ENCODE data around the gene FAM135A.
A peak's percentile ranks its signal among the peaks of the same experiment; 100 is the strongest.
"Not testable (repeated sequence)": the region's sequence is repeated elsewhere in the genome, so short reads cannot be mapped to it uniquely, and the experiment has no call there.

The FAM135A gene

GRCh38 chr6:70396796-70397729 lies 16.2 kb upstream of the FAM135A start:
- DNase-seq, result no peak

GRCh38 chr6:70398783-70399728 lies 14.3 kb upstream of the FAM135A start:
- peak in 1 of 2 experiments; percentile 10 for DNase-seq

DNA sequence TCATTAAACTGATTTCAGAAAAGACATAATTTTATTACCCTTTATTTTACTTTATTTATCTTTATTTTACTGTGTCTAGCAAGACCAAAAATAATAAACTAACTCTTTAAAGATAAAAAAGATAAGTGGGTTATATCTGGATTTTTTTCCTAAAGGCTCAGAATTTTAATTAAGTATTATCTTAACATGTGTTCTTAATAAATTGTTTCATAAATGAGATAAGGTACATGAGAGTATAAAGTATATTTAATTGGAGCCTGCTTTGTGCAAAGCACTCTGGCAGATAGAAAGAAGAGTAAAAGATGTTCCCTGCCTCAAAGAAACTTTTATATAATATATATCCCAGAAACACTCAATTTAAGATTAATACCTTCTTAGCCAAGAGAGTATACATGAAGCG lies 8.7 kb upstream of the FAM135A start:
- no peak for DNase-seq

- DNase-seq, result no peak
Measured at GRCh38 chr6:70409216-70409615, 4.1 kb upstream of the FAM135A start.

GRCh38 chr6:70411542-70412251 lies 1.6 kb upstream of the FAM135A start:
- no peak for DNase-seq

DNA sequence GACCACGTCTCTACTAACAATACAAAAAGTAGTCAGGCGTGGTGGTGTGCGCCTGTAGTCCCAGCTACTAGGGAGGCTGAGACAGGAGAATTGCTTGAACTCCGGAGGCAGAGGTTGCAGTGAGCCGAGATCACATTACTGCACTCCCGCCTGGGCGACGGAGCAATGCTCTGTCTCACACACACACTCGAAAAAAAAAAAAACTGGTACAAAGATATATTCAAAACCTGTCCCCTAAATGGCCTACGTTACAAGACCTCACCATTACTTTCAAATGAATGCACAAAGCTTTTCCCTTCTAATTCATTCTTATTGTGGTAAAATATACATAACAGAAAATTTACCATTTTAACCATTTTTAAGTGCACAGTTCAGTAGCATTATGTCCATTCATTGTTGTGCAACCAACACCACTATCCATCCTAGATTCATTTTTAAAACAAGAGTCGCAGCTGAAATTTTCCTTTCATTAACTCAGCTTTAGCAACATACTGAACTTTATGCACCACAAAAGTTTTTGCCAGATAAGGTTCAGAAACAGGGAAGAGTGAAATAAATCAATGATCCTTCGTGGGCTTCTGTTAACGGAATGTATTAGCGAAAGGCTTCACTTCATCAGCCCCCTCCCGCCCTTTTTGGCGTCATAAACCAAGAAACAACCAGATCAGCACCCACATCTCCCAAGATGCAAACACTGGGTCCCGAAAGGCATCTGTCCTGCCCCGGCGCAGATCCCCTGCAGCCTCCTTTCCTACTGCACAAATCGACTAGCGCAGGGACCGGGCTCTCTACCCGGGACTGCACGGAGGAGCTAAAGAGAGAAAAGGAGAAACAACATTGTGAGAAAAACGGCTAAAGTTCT lies 825 bp upstream of the FAM135A start:
- no peak for DNase-seq

GRCh38 chr6:70413992-70414494 lies 735 bp downstream of the FAM135A start:
- DNase-seq, result no peak

DNA sequence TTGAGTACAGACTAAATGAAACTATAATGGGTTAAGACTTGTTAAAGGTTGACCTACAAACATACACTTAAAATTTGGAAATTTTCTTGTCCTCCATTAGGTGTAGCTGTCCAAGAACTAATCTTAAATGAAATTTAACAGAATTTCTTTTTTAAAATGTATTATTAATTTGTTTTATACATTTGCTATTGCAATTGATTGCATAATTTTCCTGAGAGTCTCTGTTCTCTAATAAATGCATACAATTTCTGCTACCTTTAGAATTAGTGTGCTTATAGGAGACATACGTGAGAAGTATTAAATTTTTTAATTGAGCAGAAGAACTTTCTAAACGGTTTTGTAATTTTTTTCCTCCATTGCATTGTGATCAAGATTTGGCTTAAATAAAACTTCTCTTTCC lies 1.5 kb downstream of the FAM135A start:
- no peak for DNase-seq

DNA sequence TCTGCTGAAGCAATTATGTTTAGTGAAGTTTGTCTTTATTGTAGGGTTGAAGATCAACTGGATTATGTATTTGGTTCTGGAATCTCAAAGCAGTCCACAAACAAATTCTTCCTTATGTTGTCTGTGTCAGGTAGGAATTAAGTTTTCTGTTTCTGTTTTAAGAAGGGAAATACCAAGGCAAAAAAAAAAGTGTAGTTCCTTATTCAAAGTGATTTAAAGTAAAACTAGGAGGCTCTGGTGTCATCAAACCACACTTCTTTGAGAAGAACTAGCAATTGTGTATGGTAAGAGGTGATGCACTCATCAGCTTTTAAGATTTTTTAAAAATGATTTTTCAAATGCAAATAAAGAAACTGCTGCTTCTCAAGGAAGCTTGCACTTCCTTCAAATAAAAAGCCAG lies 1.9 kb downstream of the FAM135A start:
- DNase-seq, result no peak

DNA sequence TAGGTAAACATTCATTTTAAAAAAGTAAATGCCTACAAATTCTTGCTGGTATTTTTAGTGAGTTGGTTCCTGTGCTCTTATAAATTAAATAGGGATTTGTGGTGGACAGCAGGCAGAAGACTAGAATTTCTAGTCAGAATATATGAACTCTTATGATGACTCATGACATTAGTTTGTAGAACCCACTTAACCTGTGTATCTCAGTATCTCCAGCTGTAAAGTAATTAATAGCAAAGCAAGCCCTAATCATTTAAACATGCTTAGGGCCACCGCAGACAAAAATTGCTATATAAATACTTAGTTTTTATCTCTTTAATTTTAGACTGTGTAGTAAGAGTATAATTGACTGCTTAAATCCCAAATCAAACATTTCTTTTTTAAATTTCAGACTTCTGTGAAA lies 2.4 kb downstream of the FAM135A start:
- DNase-seq, result no peak

DNA sequence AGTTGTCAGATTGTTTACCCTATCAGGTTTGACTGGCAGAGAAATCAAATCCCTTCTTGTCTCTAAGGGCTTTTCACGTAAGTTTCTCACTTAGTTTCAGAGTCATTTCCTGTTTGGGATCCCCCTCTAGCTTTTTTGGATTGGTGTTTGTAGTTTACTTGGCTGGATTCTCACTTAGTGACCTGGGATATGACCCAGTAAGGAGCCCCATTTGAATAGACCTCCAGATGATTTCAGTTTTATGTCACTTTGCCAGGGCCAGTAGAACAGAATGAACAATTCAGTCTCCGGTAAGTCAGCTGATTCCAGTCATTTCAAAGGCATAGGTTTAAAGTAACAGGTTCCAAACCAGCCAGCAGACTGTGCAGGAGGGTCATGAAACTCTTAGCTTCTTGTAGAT lies 8.2 kb downstream of the FAM135A start:
- no peak for DNase-seq

- no peak for DNase-seq
Measured at GRCh38 chr6:70423189-70424134, 10.2 kb downstream of the FAM135A start.

- no peak for DNase-seq
Measured at GRCh38 chr6:70424291-70424690, 11.0 kb downstream of the FAM135A start.

- DNase-seq, result no peak
Measured at GRCh38 chr6:70436320-70436719, 23.0 kb downstream of the FAM135A start.

- no peak for DNase-seq
Measured at GRCh38 chr6:70445001-70445400, 31.7 kb downstream of the FAM135A start.

- not testable (repeated sequence) for DNase-seq
Measured at GRCh38 chr6:70447343-70448070, 34.2 kb downstream of the FAM135A start.

GRCh38 chr6:70453899-70454298 lies 40.6 kb downstream of the FAM135A start:
- DNase-seq, result not testable (repeated sequence)

- no peak for DNase-seq
Measured at GRCh38 chr6:70456735-70457134, 43.4 kb downstream of the FAM135A start.

DNA sequence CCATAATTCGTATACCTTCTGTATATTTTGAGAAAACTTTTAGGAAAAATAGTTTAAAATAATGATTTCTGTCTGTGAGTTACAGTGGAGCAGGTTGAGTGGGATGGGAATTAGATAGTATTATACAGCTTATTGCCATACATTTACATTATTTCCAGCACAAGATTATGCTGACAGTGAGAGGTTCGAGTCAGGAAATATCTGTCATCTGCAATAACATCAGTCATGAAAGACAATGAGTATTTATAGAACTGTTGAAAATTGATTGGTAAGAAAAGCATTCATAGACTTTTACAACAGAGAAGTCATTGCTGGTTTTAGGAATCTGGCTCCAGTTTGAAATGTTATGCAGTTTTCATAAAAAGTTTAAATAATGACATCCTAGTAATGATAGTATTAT lies 45.9 kb downstream of the FAM135A start:
- DNase-seq, result no peak

GRCh38 chr6:70459699-70460098 lies 46.4 kb downstream of the FAM135A start:
- not testable (repeated sequence) for DNase-seq

Data from SHP77 (cell line).